ENCODE results near the gene UBQLNL. TPM values are rescaled to one million over a fixed set of nuclear protein-coding genes. Genes with fewer than 3 reads are reported as not detected.

Gene UBQLNL
- total and polyA plus RNA-seq, 2 of the 13 experiments (the other 11 are each of a cell fraction or from before 2014, with no cell fraction given) = 0.08 TPM; not detected in 1

GRCh38 chr11:5524756-5525155 lies 8.3 kb upstream of the UBQLNL start:
- ChIA-PET POLR2A (no interaction called here), CTCF (ENCODE audit: low intra/inter-chr PET ratio, low total read pairs) (no interaction called here)
- TF ChIP-seq ZFX (CRISPR knock-in tag; IDR thresholded peaks at IDR 0.05; ENCODE audit: low read depth) = no peak
- H4K20me1 ChIP-seq (ENCODE audit: insufficient read depth, low read length) = no peaks in the 10 kb centered on the region
- no peaks in the 10 kb centered on the region for H3K36me3 ChIP-seq (replicated peaks in 1 of 2; ENCODE audit: control insufficient read depth in 1 of 2, insufficient read depth in 2 of 2, low read length in 2 of 2)
- BruUV-seq (replicated peaks) = no TSS peak
- no peaks in the 10 kb centered on the region for H3K4me1 ChIP-seq (ENCODE audit: insufficient read depth, low read length)
- no peak overlapping the region for H3K4me2 ChIP-seq (ENCODE audit: low read depth, low read length)
- peaks cover 0 to 15% of the 10 kb centered on the region in 2 experiments; a peak in 2 of 5 replicates for H3K27me3 ChIP-seq (ENCODE audit: control insufficient read depth in 1 of 2, insufficient read depth in 2 of 2, low read length in 2 of 2)
- intact Hi-C loops (cut with micrococcal nuclease; ENCODE audit: unreplicated experiment) = no loop called here
- H2AFZ ChIP-seq (ENCODE audit: low read length) = no peak overlapping the region
- WGBS (ENCODE audit: low lambda C conversion rate) = 9% methylated on average over 3 of the region's 3 CpGs
- no peak overlapping the region for H3K27ac ChIP-seq (ENCODE audit: extremely low read length, insufficient read depth, low read length)
- no peaks in the 10 kb centered on the region for H3K9me3 ChIP-seq (ENCODE audit: low read length)
- FAIRE-seq = no peak
- in situ Hi-C loops (cut with HindIII; ENCODE audit: extremely low pct_ligation_motif_present, low pct_unique_long_range_greater_than_20kb) = no loop called here
- no peak for DNase-seq (ENCODE audit: low spot score)
- no peak overlapping the region for H3K4me3 ChIP-seq (replicated peaks in 1 of 3; ENCODE audit: insufficient read depth in 1 of 3, low read depth in 2 of 3, low read length in 3 of 3)
- ATAC-seq = no peak
- no peak overlapping the region for H3K9ac ChIP-seq (ENCODE audit: insufficient read depth, low read depth, low read length)
- H3K79me2 ChIP-seq (ENCODE audit: insufficient read depth, low read length) = no peaks in the 10 kb centered on the region

GRCh38 chr11:5522308-5522707 lies 5.8 kb upstream of the UBQLNL start:
- ATAC-seq (no peak), FAIRE-seq (no peak), DNase-seq (ENCODE audit: low spot score) (no peak)
- no peak for TF ChIP-seq ZNF674 (CRISPR knock-in tag; IDR thresholded peaks at IDR 0.05; ENCODE audit: low read depth)
- TF ChIP-seq ZMAT3 (CRISPR knock-in tag; conservative IDR thresholded peaks at IDR 0.05) = no peak
- TF ChIP-seq ZNF577 (CRISPR knock-in tag; IDR thresholded peaks at IDR 0.05; ENCODE audit: borderline replicate concordance, low read depth) = no peak
- no peak overlapping the region for H3K9ac ChIP-seq (ENCODE audit: insufficient read depth, low read depth, low read length)
- no peak overlapping the region for H3K4me2 ChIP-seq (ENCODE audit: low read depth, low read length)
- CTCF ChIA-PET (ENCODE audit: low intra/inter-chr PET ratio, low total read pairs) = no interaction called here
- H4K20me1 ChIP-seq (ENCODE audit: insufficient read depth, low read length) = no peaks in the 10 kb centered on the region
- H3K4me1 ChIP-seq (ENCODE audit: insufficient read depth, low read length) = no peaks in the 10 kb centered on the region
- H3K36me3 ChIP-seq (replicated peaks in 1 of 2; ENCODE audit: control insufficient read depth in 1 of 2, insufficient read depth in 2 of 2, low read length in 2 of 2) = no peaks in the 10 kb centered on the region
- BruUV-seq (replicated peaks) = no TSS peak
- H3K4me3 ChIP-seq (replicated peaks in 1 of 3; ENCODE audit: insufficient read depth in 1 of 3, low read depth in 2 of 3, low read length in 3 of 3) = no peak overlapping the region
- no peaks in the 10 kb centered on the region for H3K9me3 ChIP-seq (ENCODE audit: low read length)
- intact Hi-C loops (cut with micrococcal nuclease; ENCODE audit: unreplicated experiment) = no loop called here
- in situ Hi-C loops (cut with HindIII; ENCODE audit: extremely low pct_ligation_motif_present, low pct_unique_long_range_greater_than_20kb) = no loop called here
- no peak overlapping the region for H2AFZ ChIP-seq (ENCODE audit: low read length)
- POLR2A ChIA-PET = no interaction called here
- WGBS (ENCODE audit: low lambda C conversion rate) = 100% methylated on average over 2 of the region's 2 CpGs
- no peak overlapping the region for H3K27ac ChIP-seq (ENCODE audit: extremely low read length, insufficient read depth, low read length)
- H3K79me2 ChIP-seq (ENCODE audit: insufficient read depth, low read length) = no peaks in the 10 kb centered on the region
- H3K27me3 ChIP-seq (ENCODE audit: control insufficient read depth in 1 of 2, insufficient read depth in 2 of 2, low read length in 2 of 2) = peaks cover 0 to 12% of the 10 kb centered on the region in 2 experiments; a peak in 3 of 5 replicates
